Islet precursor cell (in vitro differentiated cells): ENCODE measurements around the gene GCNT4.
"Not testable (repeated sequence)": the region's sequence is repeated elsewhere in the genome, so short reads cannot be mapped to it uniquely, and the experiment has no call there.

ENCODE experiments used
- DNase-seq: peaks from one replicate; pipeline ENCODE4 v3.0.0-alpha.2; 2018

The GCNT4 gene

DNA sequence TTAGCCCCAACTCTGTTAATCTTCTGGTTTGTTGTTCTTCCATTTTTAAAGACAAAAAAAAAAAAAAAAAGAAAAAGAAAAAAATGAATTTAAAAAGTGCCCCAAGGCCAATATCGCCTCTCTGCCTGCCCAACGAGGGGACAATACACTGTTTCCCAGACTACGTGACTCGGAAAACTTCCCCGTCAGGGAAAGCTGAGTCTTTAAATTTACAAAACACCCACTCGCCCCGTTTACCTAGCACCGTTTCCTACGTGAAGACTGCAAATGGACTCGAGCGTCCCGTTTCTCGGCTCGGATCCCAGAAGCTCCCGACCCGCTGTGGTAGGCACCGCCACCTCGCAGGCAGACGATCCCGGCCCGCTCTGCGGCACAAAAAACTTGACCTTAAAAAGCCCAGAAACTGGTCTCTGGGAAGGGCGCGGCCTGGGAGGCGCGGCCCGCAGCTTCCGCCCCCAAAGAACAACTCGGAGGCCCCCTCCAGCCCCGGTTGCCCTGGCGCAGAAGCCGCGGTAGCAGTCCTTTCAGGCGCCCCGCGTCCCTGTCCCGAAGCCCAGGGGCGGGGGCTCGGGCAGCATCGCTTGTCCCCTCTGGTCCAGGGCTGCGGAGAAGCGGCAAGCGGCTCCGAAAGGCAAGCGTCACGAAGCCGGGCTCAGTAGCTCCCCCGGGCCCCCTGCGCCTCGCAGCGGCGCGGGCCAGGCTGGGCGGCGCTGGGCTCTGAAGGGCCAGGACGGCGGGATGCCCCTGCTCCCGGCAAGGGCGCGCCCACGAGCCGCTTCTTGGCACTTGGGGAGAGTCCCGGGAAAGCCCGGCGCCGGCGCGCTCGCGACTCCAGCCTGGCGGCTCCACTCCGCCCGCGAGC is at the start of gene GCNT4:
Gene GCNT4, minus strand, starts transcription at position 367 of the 862 bp plus-strand sequence. CDS start 22,521 bp downstream, outside the sequence.
- peak; percentile 72 for DNase-seq

GRCh38 chr5:75095956-75096355 is 43.6 kb upstream of the GCNT4 start:
- DNase-seq: not testable (repeated sequence)

DNA sequence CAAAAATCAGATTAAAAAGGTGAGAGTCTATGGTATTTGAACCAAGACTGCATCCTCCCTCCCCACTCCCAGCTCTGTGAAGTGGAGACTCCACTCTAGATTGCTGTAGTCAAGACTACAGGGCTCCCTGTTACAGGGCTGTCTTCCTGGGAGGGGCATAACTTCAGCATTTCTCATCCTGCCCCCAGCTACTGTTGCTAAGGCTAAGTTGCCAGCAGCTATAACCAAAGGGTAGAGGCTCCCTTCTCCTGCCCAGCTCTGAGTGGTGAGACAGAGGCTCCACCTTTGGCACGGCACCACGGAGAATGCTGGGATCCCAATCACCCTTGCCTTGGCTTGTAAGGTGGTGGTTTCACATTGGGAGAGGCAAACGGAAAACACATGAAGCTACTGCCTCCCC is 39.2 kb upstream of the GCNT4 start:
- no peak for DNase-seq

DNA sequence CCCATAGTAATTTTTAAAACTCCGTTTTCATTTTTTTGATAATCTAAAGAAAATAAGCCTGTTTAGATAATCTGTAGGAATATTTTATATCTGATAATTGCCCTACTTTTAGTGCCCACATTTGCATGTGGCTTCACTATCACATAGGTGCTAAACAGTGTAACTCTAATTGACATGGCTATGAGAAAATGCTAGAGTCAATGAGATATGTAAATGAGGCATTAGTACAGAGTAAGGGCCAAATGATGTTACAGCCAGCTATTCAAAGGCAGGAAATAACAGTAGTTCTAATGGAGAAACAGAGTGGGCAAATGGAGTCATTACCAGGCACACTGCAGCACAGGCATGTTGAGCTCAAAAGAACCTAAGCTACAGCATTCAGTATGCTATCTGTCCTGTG is 37.3 kb upstream of the GCNT4 start:
- DNase-seq: no peak

- peak; percentile 61 for DNase-seq
These were observed 36.8 kb upstream of the GCNT4 start for GRCh38 chr5:75089137-75089536.

- DNase-seq: no peak
These were observed 36.3 kb upstream of the GCNT4 start for GRCh38 chr5:75088648-75089047.

GRCh38 chr5:75081510-75081909 is 29.2 kb upstream of the GCNT4 start:
- no peak for DNase-seq

GRCh38 chr5:75079346-75079745 is 27.0 kb upstream of the GCNT4 start:
- DNase-seq: not testable (repeated sequence)

GRCh38 chr5:75078027-75078426 is 25.7 kb upstream of the GCNT4 start:
- no peak for DNase-seq

DNA sequence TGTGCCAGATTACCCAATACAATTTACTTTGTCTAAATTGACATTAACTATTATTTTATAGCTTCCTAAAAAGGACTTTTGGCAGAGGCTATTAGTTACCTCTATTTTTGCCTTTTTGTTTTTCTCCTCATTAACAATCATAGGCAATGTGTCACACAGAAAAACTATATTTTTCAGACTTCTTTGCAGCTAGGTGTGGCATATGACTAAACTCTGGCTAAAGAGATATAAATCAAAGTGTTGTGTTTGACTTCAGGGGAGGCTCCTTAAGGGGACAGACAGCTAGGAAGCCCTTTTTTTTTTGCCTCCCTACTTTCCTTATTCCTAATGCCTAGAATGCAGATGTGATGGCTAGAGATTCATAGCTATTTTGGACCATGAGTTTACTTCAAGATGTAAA is 19.7 kb upstream of the GCNT4 start:
- DNase-seq: no peak

DNA sequence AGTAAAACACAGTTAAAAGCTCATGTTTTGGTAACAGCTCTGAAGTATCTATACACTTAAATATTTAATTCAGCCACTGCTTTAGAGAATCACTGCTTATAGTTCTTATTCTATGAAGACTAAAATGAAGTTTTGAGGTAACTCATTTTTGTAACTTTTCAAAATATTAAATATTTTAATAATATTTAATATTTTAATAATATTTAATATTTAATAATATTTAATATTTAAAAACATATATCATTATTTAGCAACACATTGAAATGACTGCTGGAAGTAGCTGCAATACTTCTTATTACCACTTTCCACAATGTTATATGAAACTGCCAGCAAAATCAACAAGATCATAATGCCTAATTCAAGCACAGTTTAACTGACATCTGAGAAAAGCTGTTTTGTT is 18.7 kb upstream of the GCNT4 start:
- DNase-seq: no peak

GRCh38 chr5:75067434-75067833 is 15.1 kb upstream of the GCNT4 start:
- no peak for DNase-seq

GRCh38 chr5:75062925-75063531 is 10.7 kb upstream of the GCNT4 start:
- no peak for DNase-seq

GRCh38 chr5:75059912-75060545 is 7.7 kb upstream of the GCNT4 start:
- no peak for DNase-seq

GRCh38 chr5:75058986-75059535 is 6.7 kb upstream of the GCNT4 start:
- no peak for DNase-seq

DNA sequence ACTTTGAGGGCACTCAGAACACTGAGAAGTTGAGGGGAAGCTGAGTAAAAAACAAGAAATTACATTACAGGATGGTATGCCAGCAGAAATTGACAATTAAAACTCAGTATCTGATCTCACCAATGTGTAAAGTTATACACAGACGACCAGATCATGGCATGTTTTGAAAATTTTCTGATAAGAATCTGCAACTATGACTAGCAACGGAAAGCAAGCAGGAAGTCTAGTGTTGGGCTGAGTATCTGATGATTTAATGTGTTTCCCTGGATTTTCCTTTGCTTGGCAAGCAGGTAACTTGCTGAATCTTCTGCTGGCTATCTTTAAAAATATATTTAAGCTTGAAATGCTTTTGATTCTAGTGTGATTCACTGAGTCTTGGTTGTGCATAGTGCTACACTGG is 5.2 kb upstream of the GCNT4 start:
- DNase-seq: no peak

GRCh38 chr5:75055727-75056144 is 3.4 kb upstream of the GCNT4 start:
- DNase-seq: peak; percentile 93

DNA sequence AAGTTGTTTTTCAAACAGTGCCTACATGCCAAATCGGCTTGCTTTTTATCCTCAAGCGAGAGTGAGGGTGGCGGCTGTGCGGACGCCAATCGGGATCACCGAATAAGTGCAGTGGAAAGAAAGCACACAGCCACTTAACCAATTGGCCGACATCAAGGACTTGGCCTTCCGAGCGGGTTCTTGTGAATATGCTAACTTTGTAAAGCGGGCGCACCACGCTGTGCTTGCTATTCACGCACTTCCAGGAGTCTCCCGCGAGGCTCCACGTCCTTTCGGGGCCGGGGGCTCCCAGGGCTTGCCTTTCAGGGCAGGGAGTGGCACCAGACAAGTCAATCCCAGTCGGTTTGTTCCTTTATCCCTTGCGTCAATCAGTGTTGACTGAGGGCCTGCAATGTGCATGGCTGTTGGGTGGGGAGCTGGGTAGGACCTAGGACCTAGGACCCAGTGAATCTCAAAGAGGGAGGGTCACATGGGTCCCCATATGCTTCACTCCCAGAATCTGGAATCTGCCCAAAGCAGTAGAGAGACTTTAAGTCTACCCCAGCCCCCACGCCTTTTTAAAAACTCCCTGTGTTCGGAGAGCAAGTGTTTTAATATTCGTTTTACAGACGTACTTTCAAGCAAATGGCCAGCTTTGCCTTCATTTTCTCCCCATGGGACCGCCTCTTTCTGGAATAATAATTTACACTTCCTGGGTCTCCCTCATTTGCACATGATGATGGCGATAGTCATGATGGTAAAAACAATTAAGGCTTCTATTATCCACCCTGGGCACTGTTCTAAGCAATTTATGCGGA is 2.0 kb upstream of the GCNT4 start:
- DNase-seq: peak; percentile 81

DNA sequence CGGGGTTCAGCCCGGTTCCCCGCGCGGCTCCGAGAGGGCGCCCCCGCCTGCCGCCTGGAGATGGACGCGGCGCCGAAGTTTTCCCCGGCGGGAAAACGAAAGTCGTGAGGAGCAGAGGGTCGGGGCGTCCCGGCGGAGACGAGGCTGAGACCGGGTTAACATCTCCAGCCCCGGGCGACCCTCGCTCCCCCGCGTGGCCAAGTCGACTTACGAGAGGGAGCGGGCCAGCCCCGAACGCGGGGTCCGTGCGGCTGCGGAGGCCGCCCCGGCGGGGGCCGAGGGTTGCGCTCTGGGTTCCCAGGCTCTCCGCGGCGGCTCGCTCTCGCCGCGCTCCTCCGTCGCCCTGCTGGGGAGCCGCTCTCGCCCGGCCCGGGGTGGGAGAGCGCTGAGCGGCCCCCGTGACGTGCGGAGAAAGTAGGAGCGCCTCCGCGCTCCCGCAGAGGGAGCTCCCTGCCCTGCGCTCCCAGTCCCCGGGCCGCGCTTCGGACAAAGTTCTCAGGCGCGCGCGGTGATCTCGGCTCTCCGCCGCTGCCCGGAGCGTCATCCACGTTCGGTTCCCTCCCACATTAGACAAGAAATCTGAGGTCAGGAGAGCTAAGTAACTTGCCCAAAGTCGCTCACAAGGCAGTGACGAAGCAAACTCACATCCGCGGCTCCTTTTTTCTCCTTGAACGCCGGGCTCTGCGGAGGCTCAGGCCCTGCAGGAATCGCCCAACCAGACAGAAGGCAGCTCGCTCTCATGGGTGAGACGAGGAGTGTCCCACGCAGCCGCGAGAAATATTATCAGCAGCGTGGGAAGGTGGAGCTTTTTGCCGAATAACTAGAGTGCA is 1.2 kb upstream of the GCNT4 start:
- DNase-seq: peak; percentile 90

DNA sequence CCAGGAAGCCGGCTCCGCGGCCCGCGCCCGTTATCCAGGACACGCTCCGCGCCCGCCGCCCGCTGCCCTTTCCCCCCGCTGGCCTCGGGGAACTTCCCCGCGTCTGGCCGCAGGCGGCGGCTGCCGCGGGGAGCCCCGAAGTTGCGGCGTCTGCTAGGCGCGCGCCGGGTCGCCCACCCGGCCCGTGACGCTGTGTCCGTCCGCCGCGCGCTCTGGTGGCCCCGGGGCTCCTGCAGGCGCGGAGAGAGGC is 621 bp upstream of the GCNT4 start:
- DNase-seq: no peak

DNA sequence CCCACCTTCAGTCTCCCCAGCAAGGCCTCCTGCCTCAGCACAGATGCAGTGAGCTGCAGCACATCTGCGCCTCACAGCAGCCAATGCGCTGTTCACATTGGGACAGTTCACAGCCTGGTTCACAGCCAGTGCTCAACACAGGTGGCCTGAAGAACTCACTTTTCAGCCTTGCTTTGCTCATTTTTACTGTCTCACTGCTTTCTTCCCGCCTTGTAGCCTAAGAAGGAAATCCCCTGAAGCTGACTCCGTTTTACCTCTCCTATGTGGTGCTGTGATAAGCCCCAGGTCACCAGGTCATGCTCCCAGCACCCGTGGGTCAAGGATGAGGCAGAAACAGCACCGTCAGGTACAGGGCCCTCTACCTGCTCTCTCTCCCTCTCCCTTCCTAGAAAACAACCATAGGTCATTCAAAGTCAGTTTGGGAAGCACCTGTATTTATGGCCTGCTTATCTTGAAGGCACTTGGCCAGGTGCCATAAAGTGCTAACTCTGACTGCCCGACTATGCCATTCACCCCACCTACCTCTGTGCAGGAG is 1.1 kb downstream of the GCNT4 start:
- DNase-seq: no peak

DNA sequence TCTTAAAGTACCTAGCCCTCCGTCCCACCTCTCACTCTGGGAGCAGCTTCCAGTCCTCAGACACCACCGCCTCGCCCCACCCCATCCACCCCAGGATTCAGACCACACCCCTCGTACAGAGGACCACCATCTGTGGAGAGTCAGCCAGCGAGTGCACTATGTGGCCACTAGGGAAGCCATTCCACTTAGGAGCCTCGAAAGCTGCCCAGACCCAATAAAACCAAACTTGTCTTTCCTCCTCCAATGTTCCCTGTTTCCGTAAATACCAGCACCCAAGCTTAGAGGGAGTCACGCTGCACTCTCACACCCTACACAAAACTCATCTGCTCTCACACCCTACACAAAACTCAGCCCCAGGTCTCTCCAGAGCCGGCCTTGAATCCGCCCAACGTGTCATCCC is 1.9 kb downstream of the GCNT4 start:
- DNase-seq: peak; percentile 74
